GM20000 (cell line): ENCODE measurements around the gene ITGB4.

Source experiments
- DNase-seq: peaks from one replicate; pipeline ENCODE4 v3.0.0; 2012; ENCODE audit warnings: low spot score
- CTCF ChIP-seq: IDR thresholded peaks from 2 replicates; pipeline ENCODE4 v1.5.1; 2012; ENCODE audit warnings: mild to moderate bottlenecking, control low read depth; ENCODE audit errors: extremely low read depth, missing control alignments

Gene ITGB4

GRCh38 chr17:75783069-75783783, 62.0 kb downstream of the ITGB4 start:
- TF ChIP-seq CTCF = peak; percentile 26
- DNase-seq = peak; percentile 73

- DNase-seq = no peak
- TF ChIP-seq CTCF = no peak
Observed at GRCh38 chr17:75783803-75784472, 62.7 kb downstream of the ITGB4 start.

GRCh38 chr17:75784473-75785015, 63.3 kb downstream of the ITGB4 start, which contains the start of gene UNK:
Gene UNK, plus strand, starts transcription at chr17:75784806. Its CDS starts 75 bp downstream, at chr17:75784881.
- DNase-seq = peak; percentile 96
- no peak for TF ChIP-seq CTCF

DNA sequence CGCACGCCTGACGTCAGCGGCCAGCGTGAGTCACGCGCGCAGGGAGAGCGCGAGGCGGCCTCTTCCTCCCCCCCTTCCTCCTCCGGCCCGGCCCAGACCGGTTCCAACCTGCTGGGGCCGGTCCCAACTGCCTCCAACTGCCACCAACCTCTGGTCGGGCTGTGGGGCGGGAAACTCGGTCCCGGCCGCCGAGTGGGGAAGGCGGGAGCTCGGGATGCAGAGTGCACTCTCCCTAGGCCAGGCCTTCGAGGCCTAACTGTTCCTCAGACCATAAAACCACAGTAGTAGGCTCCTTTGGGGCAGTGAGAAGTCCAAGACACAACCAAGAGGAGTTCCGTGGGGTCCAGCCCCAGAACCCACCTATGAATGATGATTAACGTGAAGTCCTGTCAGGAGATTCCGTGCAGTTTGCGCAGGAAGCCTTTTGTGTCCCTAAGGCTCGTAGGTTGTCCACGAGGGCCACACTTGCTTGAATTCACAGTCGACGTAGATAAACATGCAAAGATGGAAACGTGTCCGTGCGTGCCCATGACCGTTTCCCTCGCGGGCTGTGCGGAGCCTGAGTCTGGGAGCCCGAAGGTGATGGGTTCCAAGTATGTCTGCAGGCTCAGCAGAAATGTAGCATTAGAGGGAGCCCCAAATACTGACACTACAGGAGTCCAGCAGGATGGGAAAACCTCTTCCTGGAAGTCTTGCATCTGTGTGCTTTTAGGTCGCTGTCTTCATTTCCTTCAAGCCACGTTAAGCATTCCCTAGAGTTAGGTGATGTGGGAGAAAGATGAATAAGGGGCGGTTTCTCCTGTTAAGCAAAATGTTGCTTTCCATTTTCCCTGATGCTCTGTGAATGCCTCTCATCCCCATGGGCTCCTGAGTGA, 64.0 kb downstream of the ITGB4 start:
- TF ChIP-seq CTCF = no peak
- peak; percentile 84 for DNase-seq

DNA sequence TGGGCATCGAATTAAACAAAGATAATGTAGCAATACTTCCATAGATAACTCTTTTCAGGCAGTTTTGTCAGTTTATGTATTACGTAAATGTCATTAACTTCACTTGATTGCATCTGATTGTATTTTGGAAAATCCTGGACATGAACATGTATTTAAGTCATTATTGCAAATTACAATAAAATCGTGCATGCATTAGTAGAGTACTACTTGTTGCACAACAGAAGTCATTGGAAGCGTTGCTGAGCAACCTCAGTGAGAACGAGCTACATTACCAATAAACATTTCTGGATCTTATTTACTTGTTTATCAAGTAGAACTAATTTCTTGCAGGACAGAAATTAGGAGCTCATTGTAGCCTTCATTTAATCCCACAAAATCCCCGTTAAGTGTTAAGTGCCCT, 70.0 kb downstream of the ITGB4 start:
- TF ChIP-seq CTCF = no peak
- no peak for DNase-seq

- TF ChIP-seq CTCF = no peak
- DNase-seq = no peak
Observed at GRCh38 chr17:75793460-75793859, 72.2 kb downstream of the ITGB4 start.
